Panc1 (cell line): ENCODE measurements around the gene LRRC27.

Experiments used
- POLR2AphosphoS5 ChIP-seq: IDR thresholded peaks from 2 replicates; pipeline ENCODE4 v1.6.1; 2012; ENCODE audit warnings: mild to moderate bottlenecking, low read depth, low read length, moderate library complexity
- TF ChIP-seq, protein P1 (sequence below): fragments of 450-650 bp; IDR thresholded peaks from 2 replicates; pipeline ENCODE4 v1.5.1; 2017; ENCODE audit warnings: mild to moderate bottlenecking
- TF ChIP-seq, protein P2 (sequence below), 2 experiments: IDR thresholded peaks; 2 replicates each; pipeline ENCODE4 v1.6.1; 2011 to 2012; ENCODE audit warnings: low read depth in 2 of 2, control low read depth in 1 of 2, low read length in 1 of 2, mild to moderate bottlenecking in 1 of 2, moderate library complexity in 1 of 2; ENCODE audit not compliant: insufficient read depth in 1 of 2

DNA sequence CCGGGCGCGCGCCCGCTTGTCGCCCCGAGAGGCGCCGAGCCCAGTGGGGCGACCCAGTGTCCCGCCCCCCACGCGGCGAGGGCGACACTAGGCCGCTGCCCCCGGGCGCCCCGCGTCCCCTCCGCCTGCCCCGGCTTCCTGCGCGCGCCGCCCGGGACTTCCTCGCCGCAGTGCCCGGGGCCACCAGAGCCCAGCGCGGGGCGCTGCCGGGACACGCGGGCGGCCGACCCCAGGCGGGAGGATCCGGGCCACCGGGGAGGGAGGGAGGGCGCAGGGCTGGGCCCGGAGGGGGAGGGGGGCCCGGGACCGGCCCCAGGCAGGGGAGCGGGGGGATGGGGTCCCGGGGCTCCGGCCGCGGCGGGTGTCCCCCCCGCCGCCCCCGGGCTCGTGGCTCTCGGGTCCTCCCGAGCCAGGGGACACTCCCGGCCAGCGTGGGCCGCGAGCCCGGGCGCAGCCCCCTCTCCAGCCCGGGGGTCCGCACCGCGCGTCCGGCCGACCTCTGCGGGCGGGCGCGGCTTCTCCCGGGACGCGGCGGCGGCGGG, 64.6 kb downstream of the LRRC27 start:
- no peak for TF ChIP-seq POLR2AphosphoS5
- TF ChIP-seq, protein P1, sequence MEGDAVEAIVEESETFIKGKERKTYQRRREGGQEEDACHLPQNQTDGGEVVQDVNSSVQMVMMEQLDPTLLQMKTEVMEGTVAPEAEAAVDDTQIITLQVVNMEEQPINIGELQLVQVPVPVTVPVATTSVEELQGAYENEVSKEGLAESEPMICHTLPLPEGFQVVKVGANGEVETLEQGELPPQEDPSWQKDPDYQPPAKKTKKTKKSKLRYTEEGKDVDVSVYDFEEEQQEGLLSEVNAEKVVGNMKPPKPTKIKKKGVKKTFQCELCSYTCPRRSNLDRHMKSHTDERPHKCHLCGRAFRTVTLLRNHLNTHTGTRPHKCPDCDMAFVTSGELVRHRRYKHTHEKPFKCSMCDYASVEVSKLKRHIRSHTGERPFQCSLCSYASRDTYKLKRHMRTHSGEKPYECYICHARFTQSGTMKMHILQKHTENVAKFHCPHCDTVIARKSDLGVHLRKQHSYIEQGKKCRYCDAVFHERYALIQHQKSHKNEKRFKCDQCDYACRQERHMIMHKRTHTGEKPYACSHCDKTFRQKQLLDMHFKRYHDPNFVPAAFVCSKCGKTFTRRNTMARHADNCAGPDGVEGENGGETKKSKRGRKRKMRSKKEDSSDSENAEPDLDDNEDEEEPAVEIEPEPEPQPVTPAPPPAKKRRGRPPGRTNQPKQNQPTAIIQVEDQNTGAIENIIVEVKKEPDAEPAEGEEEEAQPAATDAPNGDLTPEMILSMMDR, result no peak; the same call in 1 of the 2 replicates
- TF ChIP-seq, protein P2, sequence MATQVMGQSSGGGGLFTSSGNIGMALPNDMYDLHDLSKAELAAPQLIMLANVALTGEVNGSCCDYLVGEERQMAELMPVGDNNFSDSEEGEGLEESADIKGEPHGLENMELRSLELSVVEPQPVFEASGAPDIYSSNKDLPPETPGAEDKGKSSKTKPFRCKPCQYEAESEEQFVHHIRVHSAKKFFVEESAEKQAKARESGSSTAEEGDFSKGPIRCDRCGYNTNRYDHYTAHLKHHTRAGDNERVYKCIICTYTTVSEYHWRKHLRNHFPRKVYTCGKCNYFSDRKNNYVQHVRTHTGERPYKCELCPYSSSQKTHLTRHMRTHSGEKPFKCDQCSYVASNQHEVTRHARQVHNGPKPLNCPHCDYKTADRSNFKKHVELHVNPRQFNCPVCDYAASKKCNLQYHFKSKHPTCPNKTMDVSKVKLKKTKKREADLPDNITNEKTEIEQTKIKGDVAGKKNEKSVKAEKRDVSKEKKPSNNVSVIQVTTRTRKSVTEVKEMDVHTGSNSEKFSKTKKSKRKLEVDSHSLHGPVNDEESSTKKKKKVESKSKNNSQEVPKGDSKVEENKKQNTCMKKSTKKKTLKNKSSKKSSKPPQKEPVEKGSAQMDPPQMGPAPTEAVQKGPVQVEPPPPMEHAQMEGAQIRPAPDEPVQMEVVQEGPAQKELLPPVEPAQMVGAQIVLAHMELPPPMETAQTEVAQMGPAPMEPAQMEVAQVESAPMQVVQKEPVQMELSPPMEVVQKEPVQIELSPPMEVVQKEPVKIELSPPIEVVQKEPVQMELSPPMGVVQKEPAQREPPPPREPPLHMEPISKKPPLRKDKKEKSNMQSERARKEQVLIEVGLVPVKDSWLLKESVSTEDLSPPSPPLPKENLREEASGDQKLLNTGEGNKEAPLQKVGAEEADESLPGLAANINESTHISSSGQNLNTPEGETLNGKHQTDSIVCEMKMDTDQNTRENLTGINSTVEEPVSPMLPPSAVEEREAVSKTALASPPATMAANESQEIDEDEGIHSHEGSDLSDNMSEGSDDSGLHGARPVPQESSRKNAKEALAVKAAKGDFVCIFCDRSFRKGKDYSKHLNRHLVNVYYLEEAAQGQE (IDR thresholded peaks at IDR 0.05; ENCODE audit: insufficient read depth in 1 of 2, low read depth in 2 of 2, low read length in 1 of 2), result no peak
